Measurements from ENCODE around the gene SLC22A16.
"Not testable (repeated sequence)": the region's sequence is repeated elsewhere in the genome, so short reads cannot be mapped to it uniquely, and the experiment has no call there.

Gene SLC22A16

DNA sequence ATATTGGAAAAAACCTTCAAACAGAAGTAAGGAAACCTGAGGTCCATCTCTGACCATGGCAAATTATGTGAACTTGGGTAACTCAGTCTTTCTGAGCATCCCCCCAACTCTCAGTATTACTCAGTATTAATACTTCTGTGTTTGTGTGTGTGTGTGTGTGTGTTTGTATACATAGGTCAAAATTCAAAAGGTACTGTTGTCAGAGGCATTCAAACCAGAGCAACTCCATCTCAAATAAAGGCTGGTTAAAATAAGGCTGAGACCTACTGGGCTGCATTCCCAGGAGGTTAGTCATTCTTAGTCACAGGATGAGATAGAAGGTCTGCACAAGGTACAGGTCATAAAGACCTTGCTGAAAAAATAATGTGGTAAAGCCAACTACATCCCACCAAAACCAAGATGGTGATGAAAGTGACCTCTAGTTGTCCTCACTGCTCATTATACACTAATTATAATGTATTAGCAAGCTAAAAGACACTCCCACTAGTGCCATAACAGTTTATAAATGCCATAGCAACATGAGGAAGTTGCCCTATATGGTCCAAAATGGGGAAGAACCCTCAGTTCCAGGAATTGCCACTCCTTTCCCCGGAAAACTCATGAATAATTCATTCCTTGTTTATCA lies 33.3 kb upstream of the SLC22A16 start:
- Histone ChIP-seq H2AFZ (ENCODE audit: low read length) (no peak overlapping the region), H3K9ac (ENCODE audit: low read length) (no peak overlapping the region), H3K4me1 (ENCODE audit: insufficient read depth, low read length, severe bottlenecking) (no peaks in the 10 kb centered on the region), H3K9me3 (ENCODE audit: low read length) (no peaks in the 10 kb centered on the region), H3K27ac (ENCODE audit: low read depth, low read length, poor library complexity, severe bottlenecking) (no peak overlapping the region), H3K36me3 (ENCODE audit: insufficient read depth, low read length) (no peaks in the 10 kb centered on the region; the same call in 1 of the 2 replicates), H3K79me2 (ENCODE audit: insufficient read depth, low read length) (no peaks in the 10 kb centered on the region), H3K4me3 (ENCODE audit: low read depth, low read length, poor library complexity, severe bottlenecking) (no peak overlapping the region), H3K9me2 (ENCODE audit: low read depth, low read length) (no peaks in the 10 kb centered on the region), H3F3A (ENCODE audit: insufficient read depth, low read length) (no peaks in the 10 kb centered on the region), H4K20me1 (ENCODE audit: insufficient read depth, low read length) (no peaks in the 10 kb centered on the region), H3K27me3 (ENCODE audit: insufficient read depth, low read length) (no peaks in the 10 kb centered on the region), H3K4me2 (ENCODE audit: low read length) (no peak overlapping the region)
- TF ChIP-seq, protein P1, sequence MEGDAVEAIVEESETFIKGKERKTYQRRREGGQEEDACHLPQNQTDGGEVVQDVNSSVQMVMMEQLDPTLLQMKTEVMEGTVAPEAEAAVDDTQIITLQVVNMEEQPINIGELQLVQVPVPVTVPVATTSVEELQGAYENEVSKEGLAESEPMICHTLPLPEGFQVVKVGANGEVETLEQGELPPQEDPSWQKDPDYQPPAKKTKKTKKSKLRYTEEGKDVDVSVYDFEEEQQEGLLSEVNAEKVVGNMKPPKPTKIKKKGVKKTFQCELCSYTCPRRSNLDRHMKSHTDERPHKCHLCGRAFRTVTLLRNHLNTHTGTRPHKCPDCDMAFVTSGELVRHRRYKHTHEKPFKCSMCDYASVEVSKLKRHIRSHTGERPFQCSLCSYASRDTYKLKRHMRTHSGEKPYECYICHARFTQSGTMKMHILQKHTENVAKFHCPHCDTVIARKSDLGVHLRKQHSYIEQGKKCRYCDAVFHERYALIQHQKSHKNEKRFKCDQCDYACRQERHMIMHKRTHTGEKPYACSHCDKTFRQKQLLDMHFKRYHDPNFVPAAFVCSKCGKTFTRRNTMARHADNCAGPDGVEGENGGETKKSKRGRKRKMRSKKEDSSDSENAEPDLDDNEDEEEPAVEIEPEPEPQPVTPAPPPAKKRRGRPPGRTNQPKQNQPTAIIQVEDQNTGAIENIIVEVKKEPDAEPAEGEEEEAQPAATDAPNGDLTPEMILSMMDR (IDR thresholded peaks at IDR 0.05; ENCODE audit: low read length), result no peak
- no peak for TF ChIP-seq EZH2 (IDR thresholded peaks at IDR 0.05; ENCODE audit: borderline replicate concordance, low read length)

DNA sequence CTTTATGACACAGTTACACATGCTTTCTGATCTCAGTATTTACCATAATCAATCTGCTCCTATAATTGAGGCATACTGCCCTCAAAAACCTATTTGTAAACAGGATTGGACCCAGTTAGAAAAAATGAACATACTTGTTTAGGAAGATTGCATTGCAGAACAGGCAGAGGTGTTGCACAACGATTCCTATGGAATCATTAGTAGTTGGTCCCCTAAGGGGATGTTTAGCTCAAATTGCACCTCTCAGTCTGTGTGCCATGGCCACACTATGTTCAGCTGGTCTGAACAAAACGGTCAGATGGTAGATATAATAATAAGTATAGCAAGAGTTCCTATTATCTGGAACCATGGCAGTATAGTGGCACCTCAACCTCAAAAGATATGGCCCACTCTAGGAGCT lies 28.5 kb upstream of the SLC22A16 start:
- H3K27me3 ChIP-seq (ENCODE audit: insufficient read depth, low read length); H2AFZ ChIP-seq (ENCODE audit: low read length); H3K4me1 ChIP-seq (ENCODE audit: insufficient read depth, low read length, severe bottlenecking); H3F3A ChIP-seq (ENCODE audit: insufficient read depth, low read length); H3K27ac ChIP-seq (ENCODE audit: low read depth, low read length, poor library complexity, severe bottlenecking); H3K9ac ChIP-seq (ENCODE audit: low read length); H3K9me2 ChIP-seq (ENCODE audit: low read depth, low read length); H3K36me3 ChIP-seq (ENCODE audit: insufficient read depth, low read length); H3K4me2 ChIP-seq (ENCODE audit: low read length); H4K20me1 ChIP-seq (ENCODE audit: insufficient read depth, low read length); H3K9me3 ChIP-seq (ENCODE audit: low read length); H3K79me2 ChIP-seq (ENCODE audit: insufficient read depth, low read length); H3K4me3 ChIP-seq (ENCODE audit: low read depth, low read length, poor library complexity, severe bottlenecking): not testable (repeated sequence)

DNA sequence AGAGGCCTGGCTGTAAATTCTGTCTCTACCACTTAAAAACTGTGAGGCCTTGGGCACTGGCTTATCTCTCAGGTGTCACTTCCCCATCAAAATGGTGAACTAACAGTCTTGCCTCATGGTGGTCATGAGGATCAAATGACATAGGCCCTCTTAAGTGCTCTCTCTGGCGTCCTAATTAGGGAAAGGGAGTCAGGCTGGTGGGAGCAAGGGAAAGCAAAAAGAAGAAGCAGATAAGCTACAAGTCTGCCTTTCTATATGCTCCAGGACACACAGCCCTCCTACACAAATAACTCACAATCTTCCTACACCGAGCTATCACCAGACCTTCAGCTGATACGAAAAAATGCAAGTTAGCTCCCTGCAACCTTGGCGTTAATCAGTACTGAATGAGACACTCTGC lies 19.5 kb upstream of the SLC22A16 start:
- no peaks in the 10 kb centered on the region for H3K27me3 ChIP-seq (ENCODE audit: insufficient read depth, low read length)
- no peaks in the 10 kb centered on the region for H3K79me2 ChIP-seq (ENCODE audit: insufficient read depth, low read length)
- H3F3A ChIP-seq (ENCODE audit: insufficient read depth, low read length), result no peaks in the 10 kb centered on the region
- H3K9ac ChIP-seq (ENCODE audit: low read length), result no peak overlapping the region
- H3K4me3 ChIP-seq (ENCODE audit: low read depth, low read length, poor library complexity, severe bottlenecking), result no peak overlapping the region
- H3K4me2 ChIP-seq (ENCODE audit: low read length), result no peak overlapping the region
- no peak overlapping the region for H2AFZ ChIP-seq (ENCODE audit: low read length)
- H3K9me3 ChIP-seq (ENCODE audit: low read length), result no peaks in the 10 kb centered on the region
- H3K9me2 ChIP-seq (ENCODE audit: low read depth, low read length), result no peaks in the 10 kb centered on the region
- no peak for TF ChIP-seq EZH2 (IDR thresholded peaks at IDR 0.05; ENCODE audit: borderline replicate concordance, low read length)
- TF ChIP-seq, protein P1 (IDR thresholded peaks at IDR 0.05; ENCODE audit: low read length), result no peak
- no peak overlapping the region for H3K27ac ChIP-seq (ENCODE audit: low read depth, low read length, poor library complexity, severe bottlenecking)
- no peaks in the 10 kb centered on the region; the same call in 1 of the 2 replicates for H3K36me3 ChIP-seq (ENCODE audit: insufficient read depth, low read length)
- H4K20me1 ChIP-seq (ENCODE audit: insufficient read depth, low read length), result no peaks in the 10 kb centered on the region
- no peaks in the 10 kb centered on the region for H3K4me1 ChIP-seq (ENCODE audit: insufficient read depth, low read length, severe bottlenecking)

- H3K27me3 ChIP-seq (ENCODE audit: insufficient read depth, low read length), result no peaks in the 10 kb centered on the region
- no peaks in the 10 kb centered on the region for H3K9me2 ChIP-seq (ENCODE audit: low read depth, low read length)
- no peaks in the 10 kb centered on the region for H3K4me1 ChIP-seq (ENCODE audit: insufficient read depth, low read length, severe bottlenecking)
- H3F3A ChIP-seq (ENCODE audit: insufficient read depth, low read length), result no peaks in the 10 kb centered on the region
- no peak overlapping the region for H3K4me3 ChIP-seq (ENCODE audit: low read depth, low read length, poor library complexity, severe bottlenecking)
- no peak overlapping the region for H2AFZ ChIP-seq (ENCODE audit: low read length)
- H3K27ac ChIP-seq (ENCODE audit: low read depth, low read length, poor library complexity, severe bottlenecking), result no peak overlapping the region
- H3K9ac ChIP-seq (ENCODE audit: low read length), result no peak overlapping the region
- no peaks in the 10 kb centered on the region for H4K20me1 ChIP-seq (ENCODE audit: insufficient read depth, low read length)
- TF ChIP-seq, protein P1 (IDR thresholded peaks at IDR 0.05; ENCODE audit: low read length), result no peak
- TF ChIP-seq EZH2 (IDR thresholded peaks at IDR 0.05; ENCODE audit: borderline replicate concordance, low read length), result no peak
- no peaks in the 10 kb centered on the region for H3K9me3 ChIP-seq (ENCODE audit: low read length)
- H3K36me3 ChIP-seq (ENCODE audit: insufficient read depth, low read length), result no peaks in the 10 kb centered on the region; the same call in 1 of the 2 replicates
- no peak overlapping the region for H3K4me2 ChIP-seq (ENCODE audit: low read length)
- H3K79me2 ChIP-seq (ENCODE audit: insufficient read depth, low read length), result no peaks in the 10 kb centered on the region
These were observed 16.9 kb upstream of the SLC22A16 start for GRCh38 chr6:110493253-110493800.
